Right lobe of liver (tissue), 6 donors: ENCODE results near the gene APOBEC3B. TPM values are rescaled to one million over a fixed set of nuclear protein-coding genes. Genes with fewer than 3 reads are reported as not detected.
"Not testable (repeated sequence)": the region's sequence is repeated elsewhere in the genome, so short reads cannot be mapped to it uniquely, and the experiment has no call there.

Experiments used
- ATAC-seq, 4 donors: fragments of 200-7000 bp; cut with Tn5 transposase; one replicate each; pipeline ENCODE4 v1.9.1; 2020; ENCODE audit warnings: mild to moderate bottlenecking in 4 of 4, moderate library complexity in 4 of 4
- DNase-seq, 3 donors: peaks; one replicate each; pipeline ENCODE4 v3.0.0-alpha.2; 2020
- H3K27ac ChIP-seq, 3 donors: fragments of 200-600 bp; one replicate each; pipeline ENCODE4 v1.8.0; 2022
- H3K27me3 ChIP-seq, 2 donors: fragments of 200-600 bp; one replicate each; pipeline ENCODE4 v1.8.0; 2022
- H3K36me3 ChIP-seq, 4 donors: fragments of 200-600 bp; sonication (generic) in 1 of 4; one replicate each; pipeline versions ENCODE4 v1.5.1 to v1.8.0; 2017 to 2022; ENCODE audit warnings: control low read depth in 1 of 4
- H3K4me1 ChIP-seq, 4 donors: fragments of 200-600 bp; sonication (generic) in 1 of 4; one replicate each; pipeline versions ENCODE4 v1.5.1 to v1.8.0; 2017 to 2022; ENCODE audit warnings: control low read depth in 1 of 4
- H3K4me3 ChIP-seq, 3 donors: fragments of 200-600 bp; one replicate each; pipeline ENCODE4 v1.8.0; 2022
- H3K9me3 ChIP-seq, 4 donors: fragments of 200-600 bp; sonication (generic) in 1 of 4; one replicate each; pipeline versions ENCODE4 v1.5.1 to v1.8.0; 2017 to 2022; ENCODE audit warnings: control low read depth in 1 of 4
- CTCF ChIP-seq, 4 donors: fragments of 200-600 bp in 3 of 4; fragments of 450-650 bp in 1 of 4; IDR thresholded peaks; one replicate each; pipeline versions ENCODE4 v1.5.1 to v1.8.0; 2016 to 2022; ENCODE audit warnings: antibody characterized with exemption in 4 of 4, mild to moderate bottlenecking in 2 of 4
- POLR2A ChIP-seq: fragments of 450-650 bp; IDR thresholded peaks from one replicate; pipeline ENCODE4 v1.6.1; 2017; ENCODE audit warnings: antibody characterized with exemption, mild to moderate bottlenecking
- WGBS: methylation state at CpG from one replicate; pipeline ENCODE4 v1.1.6; 2018; ENCODE audit warnings: low coverage, low lambda C conversion rate; ENCODE audit not compliant: insufficient coverage; ENCODE audit errors: missing lambda C conversion rate; 5-methylcytosine and 5-hydroxymethylcytosine counted together
- intact Hi-C, 2 donors: fragments of 100-400 bp; cut with DNase I; formaldehyde crosslinking; loops; one replicate each; pipeline versions ENCODE4 v1.11.2 to v1.14.1; 2022
- total RNA-seq, 6 experiments: library from RNA; depleted of rRNA in 2 of 6; stranded (reverse); fragments of >200 nt in 2 of 6; fragmentation: NEBNext Ultra II Directional in 3 of 6; extraction: Animal tissue kit (Norgen Biotek cat#: 25700) in 3 of 6; gene quantifications; one replicate each; pipeline versions ENCODE4 v1.1.0 to v1.2.4, GENCODE V29; 2016 to 2023
- donor health status: DM: no; HTN: yes; CAD: no.
- donor health status: DM: no; HTN: no; CAD: no.
- donor health status: DM: no; HTN: no; CAD: no.
- donor health status: DM: no; HTN: yes; CAD: no.
- donor health status: DM: no; HTN: yes; CAD: no.

The APOBEC3B gene
- total RNA-seq, 6 experiments from 2014 or later: 0.61 to 1.6 (median 1.1) TPM

GRCh38 chr22:39030705-39031104 lies 48.6 kb downstream of the APOBEC3B start:
- DNase-seq (no peak), ATAC-seq (no peak)
- Histone ChIP-seq H3K4me1 (no peaks in the 10 kb centered on the region), H3K36me3 (no peaks in the 10 kb centered on the region), H3K27ac (no peak overlapping the region), H3K4me3 (no peak overlapping the region), H3K27me3 (no peaks in the 10 kb centered on the region), H3K9me3 (no peaks in the 10 kb centered on the region)
- no peak for TF ChIP-seq CTCF (IDR thresholded peaks at IDR 0.05)
- TF ChIP-seq POLR2A: no peak
- 94% methylated on average over 14 of the region's 14 CpGs for WGBS
- intact Hi-C loops: no loop called here

GRCh38 chr22:39031434-39032295 lies 49.5 kb downstream of the APOBEC3B start:
- H3K4me3 ChIP-seq, intact Hi-C loops: not testable (repeated sequence)

GRCh38 chr22:39037071-39037470 lies 54.9 kb downstream of the APOBEC3B start:
- H3K4me3 ChIP-seq, H3K27me3 ChIP-seq, H3K9me3 ChIP-seq, H3K4me1 ChIP-seq, H3K36me3 ChIP-seq, H3K27ac ChIP-seq, DNase-seq, ATAC-seq, intact Hi-C loops: not testable (repeated sequence)
- WGBS: 52% methylated on average over 2 of the region's 2 CpGs

More at GRCh38 chr22:39031434-39032295, 49.5 kb downstream of the APOBEC3B start:
- not testable (repeated sequence) for H3K4me1 ChIP-seq, H3K27ac ChIP-seq, DNase-seq, H3K27me3 ChIP-seq, ATAC-seq, H3K36me3 ChIP-seq, H3K9me3 ChIP-seq
- WGBS: no CpG with 5 or more reads among the region's 18 CpGs

- H3K27ac ChIP-seq: no peak overlapping the region
- TF ChIP-seq POLR2A (no peak), CTCF (IDR thresholded peaks at IDR 0.05) (no peak)
- no peak overlapping the region for H3K4me3 ChIP-seq
- no peaks in the 10 kb centered on the region for H3K36me3 ChIP-seq
- peaks cover 0 to 9% (median 0%) of the 10 kb centered on the region in 4 donors for H3K4me1 ChIP-seq
- no peaks in the 10 kb centered on the region for H3K9me3 ChIP-seq
- DNase-seq (no peak), ATAC-seq (no peak)
- no peaks in the 10 kb centered on the region for H3K27me3 ChIP-seq
- intact Hi-C loops: no loop called here
- WGBS: 86% methylated on average over 16 of the region's 19 CpGs
Observed at GRCh38 chr22:39039306-39040126, 57.4 kb downstream of the APOBEC3B start.

- DNase-seq, intact Hi-C loops, H3K36me3 ChIP-seq, H3K27me3 ChIP-seq, H3K9me3 ChIP-seq, H3K4me1 ChIP-seq: not testable (repeated sequence)
- Histone ChIP-seq H3K4me3 (peak overlapping the region; percentile 60 to 63 (median 61)), H3K27ac (peak overlapping the region in 1 of 3 donors; percentile 61)
- ATAC-seq: peak in 1 of 4 donors; percentile 3
- 22% methylated on average over 7 of the region's 14 CpGs for WGBS
Observed at GRCh38 chr22:39040155-39040537, 58.0 kb downstream of the APOBEC3B start.
